HepG2 (cell line): ENCODE measurements around the gene BICDL1. TPM values are rescaled to one million over a fixed set of nuclear protein-coding genes. Genes with fewer than 3 reads are reported as not detected.

ENCODE experiments used
- EZH2 ChIP-seq: conservative IDR thresholded peaks from 2 replicates; pipeline ENCODE4 v1.6.1; 2012; ENCODE audit warnings: mild to moderate bottlenecking, low read depth, low read length, moderate library complexity
- HCFC1 ChIP-seq: fragments of 150-350 bp; IDR thresholded peaks from 2 replicates; pipeline ENCODE4 v1.6.1; 2014; ENCODE audit warnings: low read depth, low read length
- HNRNPUL1 ChIP-seq: fragments of 200-400 bp; formaldehyde crosslinking; IDR thresholded peaks from 2 replicates; pipeline ENCODE4 v1.6.1; 2017; ENCODE audit warnings: low read depth, mild to moderate bottlenecking, low read length, moderate library complexity
- KLF9 ChIP-seq: IDR thresholded peaks from 2 replicates; pipeline ENCODE4 v1.6.1; 2016; ENCODE audit warnings: low read depth
- ONECUT2 ChIP-seq: sonication (generic); formaldehyde crosslinking; IDR thresholded peaks from 2 replicates; pipeline ENCODE4 v1.4.0; 2020; ENCODE audit warnings: missing genetic modification reagents
- RAD21 ChIP-seq: fragments of 450-650 bp; formaldehyde crosslinking; IDR thresholded peaks from 2 replicates; pipeline ENCODE4 v1.5.0; 2020; ENCODE audit warnings: mild to moderate bottlenecking
- YEATS2 ChIP-seq: sonication (generic); formaldehyde crosslinking; IDR thresholded peaks from 2 replicates; pipeline ENCODE4 v1.4.0; 2020; ENCODE audit warnings: missing genetic modification reagents, borderline replicate concordance
- ZFP90 ChIP-seq: sonication (generic); formaldehyde crosslinking; IDR thresholded peaks from 2 replicates; pipeline ENCODE4 v1.8.0; 2022; ENCODE audit warnings: missing genetic modification reagents, mild to moderate bottlenecking, inconsistent platforms, borderline replicate concordance
- ZNF607 ChIP-seq: sonication (generic); formaldehyde crosslinking; IDR thresholded peaks from 2 replicates; pipeline ENCODE4 v1.5.1; 2020; ENCODE audit warnings: missing genetic modification reagents, mild to moderate bottlenecking, borderline replicate concordance
- polyA plus RNA-seq, 8 experiments: library from polyadenylated mRNA; depleted of rRNA in 3 of 8; stranded (reverse) in 7 of 8; unstranded in 1 of 8; fragments of >200 nt; fragmentation: Illumina TruSeq in 4 of 8; extraction: Trizol in 4 of 8; gene quantifications; 2 replicates each; pipeline versions ENCODE4 v1.2.1 to v1.2.3, GENCODE V29; 2011 to 2016; ENCODE audit warnings: low read depth in 4 of 8, missing spikeins in 1 of 8, mixed read lengths in 1 of 8; ENCODE audit not compliant: insufficient read depth in 1 of 8
- total RNA-seq, 5 experiments: library from RNA; depleted of rRNA; stranded (reverse); fragments of >200 nt; fragmentation: Illumina TruSeq; extraction: Trizol; gene quantifications; 2 replicates each; pipeline ENCODE4 v1.2.3, GENCODE V29; 2016; ENCODE audit warnings: low read depth in 1 of 5
- TF ChIP-seq, protein P1 (sequence below): IDR thresholded peaks from 2 replicates; pipeline ENCODE4 v1.6.1; 2016; ENCODE audit warnings: missing compliant biosample characterization, missing genetic modification reagents, borderline replicate concordance
- TF ChIP-seq, protein P2 (sequence below): sonication (generic); formaldehyde crosslinking; IDR thresholded peaks from 2 replicates; pipeline ENCODE4 v1.9.0; 2021; ENCODE audit warnings: missing genetic modification reagents, borderline replicate concordance
- TF ChIP-seq, protein P3 (sequence below): sonication (generic); formaldehyde crosslinking; IDR thresholded peaks from 2 replicates; pipeline ENCODE4 v1.9.0; 2022; ENCODE audit warnings: missing genetic modification reagents, mild to moderate bottlenecking, borderline replicate concordance
- TF ChIP-seq, protein P4 (sequence below): sonication (generic); formaldehyde crosslinking; IDR thresholded peaks from 2 replicates; pipeline ENCODE4 v1.9.0; 2021; ENCODE audit warnings: mild to moderate bottlenecking, missing genetic modification reagents
- TF ChIP-seq, protein P5 (sequence below): sonication (generic); formaldehyde crosslinking; IDR thresholded peaks from 2 replicates; pipeline ENCODE4 v1.4.0; 2020; ENCODE audit warnings: missing genetic modification reagents

Gene BICDL1
- total and polyA plus RNA-seq, 2 of the 13 experiments (the other 11 are each of a cell fraction or from before 2014, with no cell fraction given), result 3.6 to 9.7 TPM

DNA sequence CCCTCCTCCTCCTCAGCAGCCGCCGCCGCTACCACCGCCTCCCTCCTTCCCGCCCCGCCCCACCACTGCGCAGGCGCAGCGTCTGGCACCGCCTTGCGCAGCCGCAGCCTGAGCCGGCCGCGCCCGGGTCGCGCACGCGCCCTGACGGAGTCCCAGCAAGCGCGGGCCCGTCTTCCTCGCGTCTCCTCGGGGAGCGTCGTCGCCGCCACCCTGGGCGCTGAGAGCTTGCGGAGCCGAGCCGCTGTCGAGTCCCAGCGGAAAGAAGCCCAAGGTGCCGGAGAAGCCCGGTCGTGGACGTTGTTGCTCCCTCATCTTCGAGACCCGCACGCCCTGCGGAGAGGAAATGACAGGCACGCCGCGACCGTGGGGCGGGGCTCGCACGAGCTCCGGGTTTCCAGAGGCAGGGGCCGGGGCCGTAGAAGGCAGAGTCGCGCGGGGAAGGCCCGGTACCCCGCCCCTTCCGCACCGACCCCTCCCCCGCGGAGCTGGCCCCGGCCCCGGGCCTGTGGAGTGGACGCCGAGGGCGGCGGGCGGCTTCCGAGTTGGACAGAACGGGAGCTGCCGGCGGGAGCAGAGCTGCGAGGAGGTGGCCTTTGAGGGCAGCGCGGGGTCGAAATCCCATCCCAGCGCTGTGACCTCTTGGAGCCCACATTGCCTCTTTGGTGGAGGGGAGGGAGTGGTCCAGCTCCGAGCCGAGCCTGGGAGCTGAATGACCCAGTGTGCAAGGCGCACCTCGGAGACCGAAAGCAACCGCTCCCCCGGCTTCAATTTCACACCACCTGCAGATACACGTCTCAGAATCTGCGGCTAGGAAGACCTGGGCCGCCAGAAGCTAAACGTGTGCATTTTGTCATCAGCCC lies 128.0 kb downstream of the BICDL1 start (continued):
- TF ChIP-seq, protein P1, sequence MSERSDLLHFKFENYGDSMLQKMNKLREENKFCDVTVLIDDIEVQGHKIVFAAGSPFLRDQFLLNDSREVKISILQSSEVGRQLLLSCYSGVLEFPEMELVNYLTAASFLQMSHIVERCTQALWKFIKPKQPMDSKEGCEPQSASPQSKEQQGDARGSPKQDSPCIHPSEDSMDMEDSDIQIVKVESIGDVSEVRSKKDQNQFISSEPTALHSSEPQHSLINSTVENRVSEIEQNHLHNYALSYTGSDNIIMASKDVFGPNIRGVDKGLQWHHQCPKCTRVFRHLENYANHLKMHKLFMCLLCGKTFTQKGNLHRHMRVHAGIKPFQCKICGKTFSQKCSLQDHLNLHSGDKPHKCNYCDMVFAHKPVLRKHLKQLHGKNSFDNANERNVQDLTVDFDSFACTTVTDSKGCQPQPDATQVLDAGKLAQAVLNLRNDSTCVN (CRISPR knock-in tag), result no peak
- TF ChIP-seq KLF9 (peak; percentile 34; the same call in 1 of the 2 replicates), HNRNPUL1 (no peak), RAD21 (no peak; the same call in 1 of the 2 replicates), YEATS2 (no peak), ZFP90 (peak; percentile 83; the same call in 1 of the 2 replicates), HCFC1 (no peak), ZNF607 (no peak; the same call in 1 of the 2 replicates), ONECUT2 (CRISPR knock-in tag) (no peak), EZH2 (no peak)
- TF ChIP-seq, protein P2, sequence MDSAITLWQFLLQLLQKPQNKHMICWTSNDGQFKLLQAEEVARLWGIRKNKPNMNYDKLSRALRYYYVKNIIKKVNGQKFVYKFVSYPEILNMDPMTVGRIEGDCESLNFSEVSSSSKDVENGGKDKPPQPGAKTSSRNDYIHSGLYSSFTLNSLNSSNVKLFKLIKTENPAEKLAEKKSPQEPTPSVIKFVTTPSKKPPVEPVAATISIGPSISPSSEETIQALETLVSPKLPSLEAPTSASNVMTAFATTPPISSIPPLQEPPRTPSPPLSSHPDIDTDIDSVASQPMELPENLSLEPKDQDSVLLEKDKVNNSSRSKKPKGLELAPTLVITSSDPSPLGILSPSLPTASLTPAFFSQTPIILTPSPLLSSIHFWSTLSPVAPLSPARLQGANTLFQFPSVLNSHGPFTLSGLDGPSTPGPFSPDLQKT (CRISPR knock-in tag), result no peak
- TF ChIP-seq, protein P3, sequence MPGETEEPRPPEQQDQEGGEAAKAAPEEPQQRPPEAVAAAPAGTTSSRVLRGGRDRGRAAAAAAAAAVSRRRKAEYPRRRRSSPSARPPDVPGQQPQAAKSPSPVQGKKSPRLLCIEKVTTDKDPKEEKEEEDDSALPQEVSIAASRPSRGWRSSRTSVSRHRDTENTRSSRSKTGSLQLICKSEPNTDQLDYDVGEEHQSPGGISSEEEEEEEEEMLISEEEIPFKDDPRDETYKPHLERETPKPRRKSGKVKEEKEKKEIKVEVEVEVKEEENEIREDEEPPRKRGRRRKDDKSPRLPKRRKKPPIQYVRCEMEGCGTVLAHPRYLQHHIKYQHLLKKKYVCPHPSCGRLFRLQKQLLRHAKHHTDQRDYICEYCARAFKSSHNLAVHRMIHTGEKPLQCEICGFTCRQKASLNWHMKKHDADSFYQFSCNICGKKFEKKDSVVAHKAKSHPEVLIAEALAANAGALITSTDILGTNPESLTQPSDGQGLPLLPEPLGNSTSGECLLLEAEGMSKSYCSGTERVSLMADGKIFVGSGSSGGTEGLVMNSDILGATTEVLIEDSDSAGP (CRISPR knock-in tag), result peak; percentile 89
- TF ChIP-seq, protein P4, sequence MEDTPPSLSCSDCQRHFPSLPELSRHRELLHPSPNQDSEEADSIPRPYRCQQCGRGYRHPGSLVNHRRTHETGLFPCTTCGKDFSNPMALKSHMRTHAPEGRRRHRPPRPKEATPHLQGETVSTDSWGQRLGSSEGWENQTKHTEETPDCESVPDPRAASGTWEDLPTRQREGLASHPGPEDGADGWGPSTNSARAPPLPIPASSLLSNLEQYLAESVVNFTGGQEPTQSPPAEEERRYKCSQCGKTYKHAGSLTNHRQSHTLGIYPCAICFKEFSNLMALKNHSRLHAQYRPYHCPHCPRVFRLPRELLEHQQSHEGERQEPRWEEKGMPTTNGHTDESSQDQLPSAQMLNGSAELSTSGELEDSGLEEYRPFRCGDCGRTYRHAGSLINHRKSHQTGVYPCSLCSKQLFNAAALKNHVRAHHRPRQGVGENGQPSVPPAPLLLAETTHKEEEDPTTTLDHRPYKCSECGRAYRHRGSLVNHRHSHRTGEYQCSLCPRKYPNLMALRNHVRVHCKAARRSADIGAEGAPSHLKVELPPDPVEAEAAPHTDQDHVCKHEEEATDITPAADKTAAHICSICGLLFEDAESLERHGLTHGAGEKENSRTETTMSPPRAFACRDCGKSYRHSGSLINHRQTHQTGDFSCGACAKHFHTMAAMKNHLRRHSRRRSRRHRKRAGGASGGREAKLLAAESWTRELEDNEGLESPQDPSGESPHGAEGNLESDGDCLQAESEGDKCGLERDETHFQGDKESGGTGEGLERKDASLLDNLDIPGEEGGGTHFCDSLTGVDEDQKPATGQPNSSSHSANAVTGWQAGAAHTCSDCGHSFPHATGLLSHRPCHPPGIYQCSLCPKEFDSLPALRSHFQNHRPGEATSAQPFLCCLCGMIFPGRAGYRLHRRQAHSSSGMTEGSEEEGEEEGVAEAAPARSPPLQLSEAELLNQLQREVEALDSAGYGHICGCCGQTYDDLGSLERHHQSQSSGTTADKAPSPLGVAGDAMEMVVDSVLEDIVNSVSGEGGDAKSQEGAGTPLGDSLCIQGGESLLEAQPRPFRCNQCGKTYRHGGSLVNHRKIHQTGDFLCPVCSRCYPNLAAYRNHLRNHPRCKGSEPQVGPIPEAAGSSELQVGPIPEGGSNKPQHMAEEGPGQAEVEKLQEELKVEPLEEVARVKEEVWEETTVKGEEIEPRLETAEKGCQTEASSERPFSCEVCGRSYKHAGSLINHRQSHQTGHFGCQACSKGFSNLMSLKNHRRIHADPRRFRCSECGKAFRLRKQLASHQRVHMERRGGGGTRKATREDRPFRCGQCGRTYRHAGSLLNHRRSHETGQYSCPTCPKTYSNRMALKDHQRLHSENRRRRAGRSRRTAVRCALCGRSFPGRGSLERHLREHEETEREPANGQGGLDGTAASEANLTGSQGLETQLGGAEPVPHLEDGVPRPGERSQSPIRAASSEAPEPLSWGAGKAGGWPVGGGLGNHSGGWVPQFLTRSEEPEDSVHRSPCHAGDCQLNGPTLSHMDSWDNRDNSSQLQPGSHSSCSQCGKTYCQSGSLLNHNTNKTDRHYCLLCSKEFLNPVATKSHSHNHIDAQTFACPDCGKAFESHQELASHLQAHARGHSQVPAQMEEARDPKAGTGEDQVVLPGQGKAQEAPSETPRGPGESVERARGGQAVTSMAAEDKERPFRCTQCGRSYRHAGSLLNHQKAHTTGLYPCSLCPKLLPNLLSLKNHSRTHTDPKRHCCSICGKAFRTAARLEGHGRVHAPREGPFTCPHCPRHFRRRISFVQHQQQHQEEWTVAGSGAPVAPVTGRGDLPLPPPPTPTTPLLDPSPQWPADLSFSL (CRISPR knock-in tag), result no peak
- TF ChIP-seq, protein P5, sequence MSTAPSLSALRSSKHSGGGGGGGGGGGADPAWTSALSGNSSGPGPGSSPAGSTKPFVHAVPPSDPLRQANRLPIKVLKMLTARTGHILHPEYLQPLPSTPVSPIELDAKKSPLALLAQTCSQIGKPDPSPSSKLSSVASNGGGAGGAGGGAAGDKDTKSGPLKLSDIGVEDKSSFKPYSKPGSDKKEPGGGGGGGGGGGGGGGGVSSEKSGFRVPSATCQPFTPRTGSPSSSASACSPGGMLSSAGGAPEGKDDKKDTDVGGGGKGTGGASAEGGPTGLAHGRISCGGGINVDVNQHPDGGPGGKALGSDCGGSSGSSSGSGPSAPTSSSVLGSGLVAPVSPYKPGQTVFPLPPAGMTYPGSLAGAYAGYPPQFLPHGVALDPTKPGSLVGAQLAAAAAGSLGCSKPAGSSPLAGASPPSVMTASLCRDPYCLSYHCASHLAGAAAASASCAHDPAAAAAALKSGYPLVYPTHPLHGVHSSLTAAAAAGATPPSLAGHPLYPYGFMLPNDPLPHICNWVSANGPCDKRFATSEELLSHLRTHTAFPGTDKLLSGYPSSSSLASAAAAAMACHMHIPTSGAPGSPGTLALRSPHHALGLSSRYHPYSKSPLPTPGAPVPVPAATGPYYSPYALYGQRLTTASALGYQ (CRISPR knock-in tag), result peak; percentile 56; the same call in 1 of the 2 replicates
